ENCODE results near the gene INO80D. TPM values are rescaled to one million over a fixed set of nuclear protein-coding genes. Genes with fewer than 3 reads are reported as not detected.

The INO80D gene
- total and polyA plus RNA-seq, 2 of the 13 experiments (the other 11 are each of a cell fraction or from before 2014, with no cell fraction given) = 7.6 to 7.9 TPM

GRCh38 chr2:205948496-205948837, 137.5 kb downstream of the INO80D start (continued):
- TF ChIP-seq, protein P1, sequence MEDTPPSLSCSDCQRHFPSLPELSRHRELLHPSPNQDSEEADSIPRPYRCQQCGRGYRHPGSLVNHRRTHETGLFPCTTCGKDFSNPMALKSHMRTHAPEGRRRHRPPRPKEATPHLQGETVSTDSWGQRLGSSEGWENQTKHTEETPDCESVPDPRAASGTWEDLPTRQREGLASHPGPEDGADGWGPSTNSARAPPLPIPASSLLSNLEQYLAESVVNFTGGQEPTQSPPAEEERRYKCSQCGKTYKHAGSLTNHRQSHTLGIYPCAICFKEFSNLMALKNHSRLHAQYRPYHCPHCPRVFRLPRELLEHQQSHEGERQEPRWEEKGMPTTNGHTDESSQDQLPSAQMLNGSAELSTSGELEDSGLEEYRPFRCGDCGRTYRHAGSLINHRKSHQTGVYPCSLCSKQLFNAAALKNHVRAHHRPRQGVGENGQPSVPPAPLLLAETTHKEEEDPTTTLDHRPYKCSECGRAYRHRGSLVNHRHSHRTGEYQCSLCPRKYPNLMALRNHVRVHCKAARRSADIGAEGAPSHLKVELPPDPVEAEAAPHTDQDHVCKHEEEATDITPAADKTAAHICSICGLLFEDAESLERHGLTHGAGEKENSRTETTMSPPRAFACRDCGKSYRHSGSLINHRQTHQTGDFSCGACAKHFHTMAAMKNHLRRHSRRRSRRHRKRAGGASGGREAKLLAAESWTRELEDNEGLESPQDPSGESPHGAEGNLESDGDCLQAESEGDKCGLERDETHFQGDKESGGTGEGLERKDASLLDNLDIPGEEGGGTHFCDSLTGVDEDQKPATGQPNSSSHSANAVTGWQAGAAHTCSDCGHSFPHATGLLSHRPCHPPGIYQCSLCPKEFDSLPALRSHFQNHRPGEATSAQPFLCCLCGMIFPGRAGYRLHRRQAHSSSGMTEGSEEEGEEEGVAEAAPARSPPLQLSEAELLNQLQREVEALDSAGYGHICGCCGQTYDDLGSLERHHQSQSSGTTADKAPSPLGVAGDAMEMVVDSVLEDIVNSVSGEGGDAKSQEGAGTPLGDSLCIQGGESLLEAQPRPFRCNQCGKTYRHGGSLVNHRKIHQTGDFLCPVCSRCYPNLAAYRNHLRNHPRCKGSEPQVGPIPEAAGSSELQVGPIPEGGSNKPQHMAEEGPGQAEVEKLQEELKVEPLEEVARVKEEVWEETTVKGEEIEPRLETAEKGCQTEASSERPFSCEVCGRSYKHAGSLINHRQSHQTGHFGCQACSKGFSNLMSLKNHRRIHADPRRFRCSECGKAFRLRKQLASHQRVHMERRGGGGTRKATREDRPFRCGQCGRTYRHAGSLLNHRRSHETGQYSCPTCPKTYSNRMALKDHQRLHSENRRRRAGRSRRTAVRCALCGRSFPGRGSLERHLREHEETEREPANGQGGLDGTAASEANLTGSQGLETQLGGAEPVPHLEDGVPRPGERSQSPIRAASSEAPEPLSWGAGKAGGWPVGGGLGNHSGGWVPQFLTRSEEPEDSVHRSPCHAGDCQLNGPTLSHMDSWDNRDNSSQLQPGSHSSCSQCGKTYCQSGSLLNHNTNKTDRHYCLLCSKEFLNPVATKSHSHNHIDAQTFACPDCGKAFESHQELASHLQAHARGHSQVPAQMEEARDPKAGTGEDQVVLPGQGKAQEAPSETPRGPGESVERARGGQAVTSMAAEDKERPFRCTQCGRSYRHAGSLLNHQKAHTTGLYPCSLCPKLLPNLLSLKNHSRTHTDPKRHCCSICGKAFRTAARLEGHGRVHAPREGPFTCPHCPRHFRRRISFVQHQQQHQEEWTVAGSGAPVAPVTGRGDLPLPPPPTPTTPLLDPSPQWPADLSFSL (CRISPR knock-in tag; IDR thresholded peaks at IDR 0.05) = no peak
- TF ChIP-seq ZNF501 (CRISPR knock-in tag; IDR thresholded peaks at IDR 0.05) = peak; percentile 16; the same call in 1 of the 2 replicates
- TF ChIP-seq RNF219 (CRISPR knock-in tag; IDR thresholded peaks at IDR 0.05) = no peak
- TF ChIP-seq, protein P2, sequence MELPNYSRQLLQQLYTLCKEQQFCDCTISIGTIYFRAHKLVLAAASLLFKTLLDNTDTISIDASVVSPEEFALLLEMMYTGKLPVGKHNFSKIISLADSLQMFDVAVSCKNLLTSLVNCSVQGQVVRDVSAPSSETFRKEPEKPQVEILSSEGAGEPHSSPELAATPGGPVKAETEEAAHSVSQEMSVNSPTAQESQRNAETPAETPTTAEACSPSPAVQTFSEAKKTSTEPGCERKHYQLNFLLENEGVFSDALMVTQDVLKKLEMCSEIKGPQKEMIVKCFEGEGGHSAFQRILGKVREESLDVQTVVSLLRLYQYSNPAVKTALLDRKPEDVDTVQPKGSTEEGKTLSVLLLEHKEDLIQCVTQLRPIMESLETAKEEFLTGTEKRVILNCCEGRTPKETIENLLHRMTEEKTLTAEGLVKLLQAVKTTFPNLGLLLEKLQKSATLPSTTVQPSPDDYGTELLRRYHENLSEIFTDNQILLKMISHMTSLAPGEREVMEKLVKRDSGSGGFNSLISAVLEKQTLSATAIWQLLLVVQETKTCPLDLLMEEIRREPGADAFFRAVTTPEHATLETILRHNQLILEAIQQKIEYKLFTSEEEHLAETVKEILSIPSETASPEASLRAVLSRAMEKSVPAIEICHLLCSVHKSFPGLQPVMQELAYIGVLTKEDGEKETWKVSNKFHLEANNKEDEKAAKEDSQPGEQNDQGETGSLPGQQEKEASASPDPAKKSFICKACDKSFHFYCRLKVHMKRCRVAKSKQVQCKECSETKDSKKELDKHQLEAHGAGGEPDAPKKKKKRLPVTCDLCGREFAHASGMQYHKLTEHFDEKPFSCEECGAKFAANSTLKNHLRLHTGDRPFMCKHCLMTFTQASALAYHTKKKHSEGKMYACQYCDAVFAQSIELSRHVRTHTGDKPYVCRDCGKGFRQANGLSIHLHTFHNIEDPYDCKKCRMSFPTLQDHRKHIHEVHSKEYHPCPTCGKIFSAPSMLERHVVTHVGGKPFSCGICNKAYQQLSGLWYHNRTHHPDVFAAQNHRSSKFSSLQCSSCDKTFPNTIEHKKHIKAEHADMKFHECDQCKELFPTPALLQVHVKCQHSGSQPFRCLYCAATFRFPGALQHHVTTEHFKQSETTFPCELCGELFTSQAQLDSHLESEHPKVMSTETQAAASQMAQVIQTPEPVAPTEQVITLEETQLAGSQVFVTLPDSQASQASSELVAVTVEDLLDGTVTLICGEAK (IDR thresholded peaks at IDR 0.05) = no peak
- TF ChIP-seq, protein P2 (CRISPR knock-in tag; IDR thresholded peaks at IDR 0.05) = no peak
- TF ChIP-seq ZBTB21 (CRISPR knock-in tag; IDR thresholded peaks at IDR 0.05) = no peak
- TF ChIP-seq FIP1L1 (IDR thresholded peaks at IDR 0.05; ENCODE audit: borderline replicate concordance, insufficient read depth, low read depth, low read length) = no peak
- no peak for TF ChIP-seq ZNF280D (CRISPR knock-in tag; IDR thresholded peaks at IDR 0.05)

Data from HepG2 (cell line).